RWPE1 (cell line): ENCODE measurements around the gene VCPKMT.

Source experiments
- CTCF ChIA-PET: fragments of 350-600 bp; sonication (Branson Sonifier 250); formaldehyde crosslinking; extraction: SDS; loops from one replicate; lab custom pipeline; 2021; lab: Yijun Ruan, JAX
- POLR2A ChIA-PET: fragments of 400-600 bp; formaldehyde crosslinking; extraction: SDS; loops from one replicate; lab custom pipeline; 2020; ENCODE audit warnings: antibody characterized with exemption; ENCODE audit not compliant: low non-redundant PET; lab: Yijun Ruan, JAX
- DNase-seq: peaks from one replicate; pipeline ENCODE4 v3.0.0; 2012; ENCODE audit warnings: low spot score
- H3K27ac ChIP-seq: fragments of 450-650 bp; 2 replicates; pipeline ENCODE4 v1.5.1; 2017
- CTCF ChIP-seq: fragments of 450-650 bp; conservative IDR thresholded peaks from 2 replicates; pipeline ENCODE4 v1.5.1; 2017; ENCODE audit warnings: low read depth, mild to moderate bottlenecking

Gene VCPKMT

GRCh38 chr14:50122291-50122690 lies 5.9 kb upstream of the VCPKMT start:
- ChIA-PET CTCF (interaction anchor here (0.7 kb wide), 2 partner anchors 14 to 140 kb away, joined by 4 to 5 read pairs; no protein-coding TSS in a partner anchor), POLR2A (no interaction called here)
- no peak for TF ChIP-seq CTCF
- no peak for DNase-seq
- no peak overlapping the region for H3K27ac ChIP-seq

- no peak for TF ChIP-seq CTCF
- POLR2A ChIA-PET, result no interaction called here
- CTCF ChIA-PET, result interaction anchor here (0.5 kb wide), 1 partner anchor 29 kb away, joined by 4 read pairs; no protein-coding TSS in a partner anchor
- H3K27ac ChIP-seq, result no peak overlapping the region
- no peak for DNase-seq
These were observed 5.1 kb upstream of the VCPKMT start for GRCh38 chr14:50121486-50121885.

- no peak overlapping the region for H3K27ac ChIP-seq
- POLR2A ChIA-PET, result no interaction called here
- no peak for TF ChIP-seq CTCF
- DNase-seq, result no peak
- CTCF ChIA-PET, result interaction anchor here (0.7 to 2.0 kb wide), 3 partner anchors 255 to 597 kb away, joined by 3 to 5 read pairs (median 3); partner anchors contain the start of gene NEMF
These were observed 1.1 kb upstream of the VCPKMT start for GRCh38 chr14:50117456-50117855.

- no peak for TF ChIP-seq CTCF
- POLR2A ChIA-PET, result no interaction called here
- CTCF ChIA-PET, result interaction anchor here (0.6 to 2.0 kb wide), 4 partner anchors 224 to 265 kb away, joined by 3 to 5 read pairs (median 3); partner anchors contain the start of genes ARF6 and NEMF
- H3K27ac ChIP-seq, result peak overlapping the region; percentile 71
- DNase-seq, result no peak
These were observed 594 bp upstream of the VCPKMT start for GRCh38 chr14:50116966-50117365.

- DNase-seq, result no peak
- POLR2A ChIA-PET, result no interaction called here
- H3K27ac ChIP-seq, result no peak overlapping the region
- no peak for TF ChIP-seq CTCF
- CTCF ChIA-PET, result no interaction called here
These were observed 2.9 kb downstream of the VCPKMT start for GRCh38 chr14:50113381-50114035.

- POLR2A ChIA-PET, result no interaction called here
- TF ChIP-seq CTCF, result no peak
- no peak overlapping the region for H3K27ac ChIP-seq
- DNase-seq, result no peak
- CTCF ChIA-PET, result interaction anchor here (0.6 kb wide), 1 partner anchor 131 kb away, joined by 4 read pairs; no protein-coding TSS in a partner anchor
These were observed 5.9 kb downstream of the VCPKMT start for GRCh38 chr14:50110323-50111037.
